AG20443 (cell line): ENCODE measurements around the gene TXNRD1.
"Not testable (repeated sequence)": the region's sequence is repeated elsewhere in the genome, so short reads cannot be mapped to it uniquely, and the experiment has no call there.

Experiments
- DNase-seq: peaks from one replicate; pipeline ENCODE4 v3.0.0; 2012; ENCODE audit warnings: low spot score, mixed read lengths

Gene TXNRD1

DNA sequence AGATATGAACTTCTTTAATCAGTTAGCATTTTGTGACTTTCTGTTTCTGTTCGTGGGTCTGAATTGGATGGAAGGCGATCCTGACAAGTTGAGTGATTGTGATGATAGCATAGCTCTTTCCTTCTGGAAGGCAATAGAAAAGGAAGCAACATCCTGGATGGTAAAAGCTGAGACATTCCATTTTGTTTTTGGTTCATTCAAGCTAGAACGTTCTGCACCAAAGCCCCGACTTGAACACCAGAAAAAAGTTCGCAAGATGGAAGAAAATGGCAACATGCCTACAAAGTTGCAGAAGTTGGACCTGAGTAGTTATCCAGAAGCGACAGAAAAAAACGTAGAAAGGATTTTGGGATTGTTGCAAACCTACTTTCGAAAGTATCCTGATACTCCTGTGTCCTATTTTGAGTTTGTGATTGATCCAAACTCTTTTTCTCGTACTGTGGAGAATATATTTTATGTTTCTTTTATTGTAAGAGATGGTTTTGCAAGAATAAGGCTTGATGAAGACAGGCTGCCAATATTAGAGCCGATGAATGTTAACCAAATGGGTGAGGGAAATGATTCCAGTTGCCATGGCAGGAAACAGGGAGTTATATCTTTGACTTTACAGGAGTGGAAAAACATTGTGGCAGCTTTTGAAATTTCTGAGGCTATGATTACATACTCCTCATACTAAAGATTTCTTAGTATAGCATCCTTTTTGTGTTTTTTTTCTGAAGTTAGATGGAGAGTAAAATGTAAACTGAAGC is 88.9 kb downstream of the TXNRD1 start:
- DNase-seq = no peak

DNA sequence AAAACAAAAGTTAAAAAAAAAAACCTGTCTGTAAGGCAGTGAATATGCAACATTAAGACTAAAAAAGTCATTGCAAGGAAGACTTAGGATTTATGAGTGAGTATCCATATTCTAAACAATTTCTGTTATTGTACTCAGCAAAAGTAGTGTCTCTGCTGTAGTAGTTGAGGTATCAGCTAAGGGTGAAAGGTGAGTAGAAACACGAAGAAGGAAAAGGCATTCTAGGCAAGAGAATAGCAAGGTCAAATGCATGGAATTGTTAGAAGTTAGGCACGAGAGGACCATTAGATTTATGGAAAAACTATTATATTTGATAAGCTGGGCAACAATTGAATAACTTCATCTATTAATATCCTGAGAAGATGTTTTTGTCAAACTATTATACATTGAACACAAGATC is 89.8 kb downstream of the TXNRD1 start:
- DNase-seq = no peak

DNA sequence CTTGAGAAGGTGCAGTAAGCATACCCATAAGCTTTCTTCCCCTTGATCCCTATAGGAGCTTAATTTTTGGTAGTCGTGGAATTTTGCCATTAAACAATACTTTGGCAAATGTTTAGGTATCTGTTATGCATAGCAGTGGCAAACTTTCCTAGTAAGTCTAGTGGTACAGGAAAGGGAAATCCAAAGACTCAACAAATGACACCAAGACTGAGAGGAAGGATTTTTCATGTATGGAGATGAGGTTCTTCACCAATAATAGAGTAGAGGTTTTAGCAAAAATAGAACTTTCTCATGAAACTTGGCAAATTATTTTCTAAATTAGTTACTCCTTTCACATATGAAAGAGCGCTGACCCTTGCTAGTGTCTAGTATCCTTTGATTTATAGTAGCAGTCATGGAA is 90.8 kb downstream of the TXNRD1 start:
- DNase-seq = no peak

DNA sequence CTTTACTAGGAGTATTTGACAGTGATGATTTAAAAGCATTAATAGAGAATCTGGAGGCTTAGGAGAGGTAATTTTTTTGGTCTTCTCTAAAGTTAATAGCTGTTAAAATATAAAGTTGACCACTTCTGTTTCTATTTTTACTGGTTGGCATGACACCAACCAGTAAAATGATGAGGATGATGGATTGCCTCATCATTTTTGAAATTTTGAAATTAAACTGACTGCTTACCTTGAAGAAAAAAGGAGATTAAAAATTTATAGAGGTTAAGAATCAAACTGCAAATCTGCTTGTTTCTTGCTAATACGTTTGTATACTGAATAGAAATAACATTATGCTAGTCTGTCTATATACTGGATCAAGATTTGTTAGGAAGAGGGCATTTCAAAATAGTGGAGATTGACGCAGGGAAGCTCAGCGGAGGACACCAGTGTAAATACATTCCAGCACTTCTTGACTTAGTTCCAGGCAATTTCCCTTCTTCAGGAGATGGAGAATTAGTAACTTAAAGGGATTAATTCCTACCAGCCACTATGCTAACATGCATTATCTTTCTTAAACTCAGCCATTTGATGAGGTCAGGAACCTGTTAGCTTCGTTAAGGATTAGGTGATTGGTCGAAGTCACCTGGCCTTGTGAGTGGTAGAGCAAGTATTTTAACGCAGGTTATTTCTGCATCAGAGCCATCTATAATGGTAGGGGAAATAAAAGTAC is 91.5 kb downstream of the TXNRD1 start:
- no peak for DNase-seq

DNA sequence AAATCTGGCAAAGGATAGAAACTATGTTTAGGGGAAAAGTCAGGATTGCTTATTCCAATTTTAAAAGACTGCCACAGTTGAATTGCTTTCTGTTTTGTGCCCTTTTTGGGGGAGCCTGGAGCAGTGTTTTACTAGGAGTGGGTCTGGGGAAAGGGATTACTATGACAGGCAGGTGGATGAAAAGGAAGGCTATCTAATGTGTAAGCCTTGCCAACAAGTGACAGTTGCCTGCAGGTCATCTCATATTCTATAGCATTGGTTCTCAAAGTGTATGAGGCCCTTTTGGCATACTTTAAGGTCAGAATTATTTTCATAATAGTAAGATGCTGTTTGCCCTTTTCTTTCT is 92.0 kb downstream of the TXNRD1 start:
- DNase-seq = no peak

DNA sequence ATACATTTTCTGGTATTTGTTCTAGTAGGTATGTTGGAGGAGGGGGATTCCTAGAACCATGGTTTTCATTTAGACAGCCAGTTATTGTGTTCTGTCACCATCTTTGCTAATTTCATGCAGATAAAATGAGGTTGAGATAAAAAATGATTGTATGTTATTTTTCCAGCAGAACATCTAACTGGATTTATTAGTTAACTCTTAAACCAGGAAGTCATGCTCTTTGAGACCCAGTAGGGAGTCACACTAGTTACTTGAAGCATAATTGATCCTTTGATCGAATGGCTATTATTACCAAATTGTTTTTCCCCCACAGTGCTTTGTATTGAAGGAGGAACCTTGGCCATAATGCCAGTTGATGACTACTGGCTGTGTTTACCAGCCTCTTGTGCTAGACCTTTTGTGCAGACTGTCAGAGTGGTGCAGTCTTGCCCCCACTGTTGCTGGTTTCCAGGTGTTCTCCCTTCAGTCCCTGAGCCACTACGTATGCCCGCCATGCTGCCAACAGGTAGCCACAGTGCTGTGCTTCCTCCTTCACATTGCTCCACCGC is 93.9 kb downstream of the TXNRD1 start:
- DNase-seq = no peak

DNA sequence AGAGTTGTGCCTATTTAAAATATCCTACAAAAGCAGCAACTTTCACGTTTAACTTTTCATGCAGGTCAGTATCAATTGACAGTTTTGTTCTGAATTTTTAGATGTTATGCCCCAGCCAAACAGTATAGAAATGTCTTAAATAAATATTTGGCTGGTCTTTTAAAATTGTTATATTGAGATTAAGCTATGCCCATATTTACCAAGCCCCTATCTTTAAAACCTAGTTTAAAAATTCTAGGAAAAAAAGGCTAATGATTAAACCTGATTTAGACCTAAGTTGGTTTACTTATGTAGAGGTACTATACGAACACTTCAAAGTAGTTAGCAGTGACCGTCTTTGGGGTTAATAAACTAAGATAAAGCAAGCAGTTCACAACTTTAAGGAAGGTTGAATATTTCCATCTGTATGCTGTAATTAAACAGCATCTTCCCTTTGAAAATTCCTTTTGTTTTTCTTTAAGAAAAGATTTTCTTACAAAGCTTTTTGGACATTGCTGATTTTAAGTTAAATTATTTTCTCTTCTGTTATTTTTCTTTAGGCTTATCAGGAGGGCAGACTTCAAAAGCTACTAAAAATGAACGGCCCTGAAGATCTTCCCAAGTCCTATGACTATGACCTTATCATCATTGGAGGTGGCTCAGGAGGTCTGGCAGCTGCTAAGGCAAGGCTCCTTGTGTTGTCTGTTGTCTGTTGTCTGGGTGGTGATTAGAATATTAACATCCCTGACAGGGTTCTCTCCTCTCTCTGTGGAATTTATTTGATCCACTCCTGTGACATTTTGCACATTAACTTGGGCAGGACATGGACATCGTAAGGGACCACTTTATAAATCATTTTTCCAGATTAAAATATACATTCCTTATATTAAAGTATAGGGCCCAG is 95.4 kb downstream of the TXNRD1 start:
- DNase-seq = no peak

DNA sequence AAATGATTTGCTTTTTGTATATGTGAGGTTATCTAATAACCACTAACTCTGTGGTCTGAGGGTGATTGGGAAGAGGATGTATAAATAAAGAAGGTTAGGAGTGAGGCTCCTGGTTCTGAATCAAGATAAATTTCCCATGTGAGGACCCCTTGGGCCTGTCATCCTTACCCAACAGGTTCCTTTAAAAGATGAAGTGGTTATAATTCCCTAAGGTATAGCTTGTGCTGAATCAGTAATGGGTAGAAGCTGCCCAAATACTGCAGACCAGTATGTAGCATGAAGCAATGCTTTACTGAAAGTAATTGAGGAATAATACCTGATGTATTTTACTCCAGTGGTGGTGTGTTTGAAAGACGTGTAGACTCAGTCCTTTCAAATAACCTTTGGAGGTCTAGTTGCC is 96.6 kb downstream of the TXNRD1 start:
- no peak for DNase-seq

DNA sequence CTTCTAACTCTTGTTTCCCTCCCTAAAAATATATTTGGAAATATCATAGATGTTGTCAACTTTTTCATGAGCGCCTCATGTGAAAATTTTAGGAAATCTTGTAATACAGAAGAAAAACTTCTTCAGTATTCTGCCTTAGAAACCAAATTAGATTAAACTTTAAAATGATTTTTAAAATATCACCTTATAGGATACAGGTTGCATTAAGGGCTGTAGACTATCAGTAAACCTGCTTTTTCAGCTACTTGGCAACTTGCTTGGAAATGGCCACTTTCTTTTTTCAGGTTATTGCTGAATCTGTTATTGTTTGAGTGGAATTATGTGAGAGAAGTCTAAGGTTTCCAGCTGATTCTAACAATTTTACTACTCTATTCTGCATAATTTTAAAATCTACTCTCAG is 97.1 kb downstream of the TXNRD1 start:
- DNase-seq = no peak

DNA sequence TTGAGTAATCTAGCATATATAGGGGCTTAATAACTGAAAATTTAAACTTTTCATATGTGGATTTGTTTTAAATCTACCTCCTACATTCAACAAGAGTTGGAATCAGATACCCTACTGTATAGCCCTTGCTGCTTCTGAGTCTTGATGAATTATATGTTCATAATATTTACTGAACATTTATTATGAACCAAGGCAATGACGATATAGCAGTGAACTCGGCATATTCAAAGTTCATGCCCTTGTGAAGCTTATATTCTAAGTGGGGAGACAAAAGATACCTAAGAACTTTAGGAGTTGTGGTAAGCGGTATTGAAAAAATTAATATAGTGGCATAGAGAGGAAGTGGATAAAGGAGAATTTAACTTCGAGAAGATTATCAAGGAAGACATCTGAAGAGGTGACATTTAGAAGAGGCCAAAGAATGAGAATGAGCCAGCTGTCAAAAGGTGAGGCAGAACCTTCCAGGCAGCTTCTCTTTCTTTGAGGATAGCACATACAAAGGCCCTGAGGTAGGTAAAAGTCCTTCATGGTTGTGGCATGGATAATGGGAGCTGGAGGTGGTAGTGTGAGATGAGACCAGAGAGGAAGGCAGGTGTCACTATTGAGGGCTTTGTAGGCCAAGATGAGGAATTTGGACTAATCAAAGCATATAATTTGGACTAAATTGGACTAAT is 98.1 kb downstream of the TXNRD1 start:
- DNase-seq = no peak

DNA sequence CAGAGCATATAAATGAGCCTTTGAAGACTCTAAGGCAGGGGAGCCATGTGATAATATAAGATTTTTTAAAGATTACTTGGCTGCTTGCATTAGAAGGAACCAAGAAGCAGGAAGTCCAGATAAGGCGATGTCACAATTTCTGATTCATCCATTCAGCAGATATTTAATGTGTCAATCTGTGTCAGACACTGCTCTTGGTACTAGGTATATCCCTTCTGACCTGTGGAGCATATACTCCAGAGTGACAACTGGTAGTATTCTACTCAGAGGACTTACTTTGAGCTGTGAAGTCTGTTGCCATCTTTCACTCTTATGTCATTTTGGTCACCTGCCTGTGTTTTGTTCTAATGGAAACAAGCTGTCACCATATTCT is 98.6 kb downstream of the TXNRD1 start:
- no peak for DNase-seq

DNA sequence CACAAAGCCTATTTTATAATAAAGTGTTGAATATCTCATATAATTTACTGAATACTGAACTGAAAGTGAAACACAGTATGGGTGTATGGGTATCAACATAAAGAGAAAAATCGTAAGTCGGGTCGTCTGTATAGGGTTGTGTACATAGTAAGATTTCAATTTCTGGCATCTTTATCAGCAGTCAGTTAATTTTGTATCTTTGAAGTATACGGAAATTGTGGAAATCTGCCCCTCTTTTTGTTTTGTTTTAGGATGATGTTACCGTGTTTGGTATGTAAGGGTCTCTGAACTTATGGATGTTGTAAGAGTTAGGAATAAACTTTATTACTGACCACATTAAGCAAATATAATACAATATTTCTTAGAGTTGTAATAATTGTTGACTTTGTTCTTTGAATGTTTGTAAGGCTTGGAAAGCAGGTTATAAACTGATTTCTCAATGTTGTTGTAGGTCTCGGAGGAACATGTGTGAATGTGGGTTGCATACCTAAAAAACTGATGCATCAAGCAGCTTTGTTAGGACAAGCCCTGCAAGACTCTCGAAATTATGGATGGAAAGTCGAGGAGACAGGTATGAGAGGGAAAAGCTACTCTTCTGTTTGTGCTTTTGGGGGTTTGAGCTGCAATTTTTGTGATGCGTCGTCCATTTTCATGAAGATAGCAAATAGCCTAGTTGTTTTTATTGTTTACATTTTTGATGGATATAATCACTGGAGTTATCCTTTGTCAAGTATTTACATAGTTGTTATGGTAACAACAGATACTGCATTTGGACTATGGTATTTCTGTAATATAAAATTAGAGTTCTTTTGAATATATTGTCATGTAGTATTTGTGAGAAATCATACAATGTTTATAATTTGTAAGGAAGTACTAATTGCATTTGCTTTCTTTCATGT is 100.0 kb downstream of the TXNRD1 start:
- no peak for DNase-seq

DNA sequence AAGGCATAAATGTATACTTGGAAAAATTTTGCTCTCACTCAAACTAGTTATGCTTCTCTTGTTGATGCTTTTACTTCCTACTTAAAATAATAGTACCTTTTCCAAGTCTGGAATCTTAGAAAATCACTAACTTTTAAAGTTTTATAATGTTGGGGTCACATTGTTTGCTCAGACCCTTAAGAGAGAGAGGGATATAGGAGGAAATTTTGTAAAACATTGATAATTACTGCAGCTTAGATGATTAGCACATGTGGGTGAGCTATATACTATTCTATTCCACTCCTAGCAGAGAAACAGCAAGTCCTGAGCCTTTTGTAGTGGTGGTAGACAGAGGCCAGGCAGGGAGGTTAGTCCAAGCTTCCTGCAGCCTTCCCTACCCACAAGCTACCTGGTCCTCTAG is 101.4 kb downstream of the TXNRD1 start:
- no peak for DNase-seq

DNA sequence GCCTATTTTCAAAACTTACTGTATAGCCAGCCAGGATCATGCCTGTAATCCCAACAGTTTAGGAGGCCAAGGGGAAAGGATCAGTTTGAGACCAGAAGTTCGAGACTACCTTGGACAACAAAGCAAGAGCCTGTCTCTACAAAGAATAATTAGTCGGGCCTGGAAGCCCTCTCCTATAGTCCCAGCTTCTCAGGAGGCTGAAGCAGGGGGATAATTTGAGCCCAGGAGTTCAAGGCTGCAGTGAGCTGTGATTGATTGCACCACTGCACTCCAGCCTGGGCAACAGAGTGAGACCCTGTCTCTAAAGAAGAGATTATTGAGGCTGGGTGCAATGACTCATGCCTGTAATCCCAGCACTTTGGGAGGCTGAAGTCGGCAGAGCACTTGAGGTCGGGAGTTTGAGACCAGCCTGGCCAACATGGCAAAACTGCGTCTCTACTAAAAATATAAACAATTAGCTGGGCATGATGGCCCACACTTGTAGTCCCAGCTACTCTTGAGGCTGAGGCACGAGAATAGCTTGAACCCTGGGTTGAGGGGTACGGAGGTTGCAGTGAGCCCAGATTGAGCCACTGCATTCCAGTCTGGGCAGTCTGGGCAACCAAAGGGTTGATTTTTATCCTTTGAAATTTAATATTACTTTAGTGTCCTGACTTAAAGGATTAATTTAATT is 102.1 kb downstream of the TXNRD1 start:
- no peak for DNase-seq

DNA sequence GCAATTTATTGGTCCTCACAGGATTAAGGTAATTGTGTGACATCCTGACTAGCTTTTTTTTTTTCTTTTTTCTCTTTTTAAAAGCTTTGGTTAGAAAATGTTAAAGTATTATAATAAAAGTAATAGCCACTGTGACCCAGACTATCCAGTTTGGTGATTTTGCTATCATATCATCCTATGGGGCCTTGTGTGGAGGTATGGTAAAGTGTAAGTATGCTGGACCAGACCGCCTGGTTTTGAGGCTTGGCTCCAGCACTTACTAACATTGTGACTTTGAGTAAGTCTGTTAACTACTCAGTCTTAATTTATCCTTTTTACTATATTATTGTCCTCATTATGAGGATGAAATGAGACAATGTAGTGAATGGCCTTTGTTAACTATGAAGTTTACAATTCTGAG is 103.4 kb downstream of the TXNRD1 start:
- no peak for DNase-seq

DNA sequence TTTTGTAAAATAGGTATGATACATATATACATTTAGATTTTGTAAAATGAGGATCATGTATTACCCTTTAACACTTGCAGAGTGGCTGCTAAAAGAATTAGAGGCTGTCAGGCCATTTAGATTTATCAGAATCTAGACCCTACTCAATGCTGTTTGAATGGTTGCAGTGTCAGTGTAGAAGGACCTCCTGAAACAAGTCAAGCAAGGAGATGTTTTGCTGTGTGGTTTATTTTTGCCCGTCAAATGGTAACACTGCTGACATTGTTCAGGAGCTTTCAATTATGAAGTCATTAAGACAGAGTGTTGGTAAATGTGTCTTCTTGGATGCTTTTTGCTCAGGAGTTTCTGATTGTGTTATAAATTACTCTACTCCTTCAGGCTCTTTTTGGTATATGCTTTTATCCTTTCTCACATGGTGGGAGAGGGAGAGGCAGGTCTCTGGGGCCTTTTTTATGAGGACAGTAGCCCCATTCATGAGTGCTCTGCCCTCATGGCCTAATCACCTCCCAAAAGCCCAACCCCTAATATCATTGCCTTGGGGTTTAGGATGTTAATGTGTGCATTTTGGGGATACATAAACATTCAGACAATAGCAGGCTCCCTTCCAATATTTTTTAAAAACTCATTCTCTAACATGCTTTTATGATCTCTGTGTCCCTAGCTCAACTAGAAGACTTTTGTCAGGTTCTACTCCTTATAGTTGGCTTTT is 104.5 kb downstream of the TXNRD1 start:
- no peak for DNase-seq

DNA sequence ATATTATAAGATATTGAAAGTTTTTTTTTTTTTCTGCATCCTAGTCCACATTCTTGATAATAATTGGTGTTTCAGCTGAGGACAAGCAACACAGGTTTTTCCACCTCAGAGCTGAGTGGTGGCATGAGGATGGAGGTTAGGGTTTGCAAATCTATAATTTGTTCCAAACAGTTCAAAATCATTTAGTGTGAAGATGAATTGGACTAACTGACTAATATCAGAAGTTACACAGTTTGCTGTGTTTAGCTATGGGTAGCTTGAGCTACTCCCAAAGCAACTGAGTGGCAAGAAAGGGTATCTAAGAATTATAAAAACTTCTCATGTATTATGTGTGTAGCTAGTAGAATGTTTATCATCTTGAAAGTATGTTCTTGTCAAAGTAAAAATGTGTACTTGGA is 105.0 kb downstream of the TXNRD1 start:
- no peak for DNase-seq

DNA sequence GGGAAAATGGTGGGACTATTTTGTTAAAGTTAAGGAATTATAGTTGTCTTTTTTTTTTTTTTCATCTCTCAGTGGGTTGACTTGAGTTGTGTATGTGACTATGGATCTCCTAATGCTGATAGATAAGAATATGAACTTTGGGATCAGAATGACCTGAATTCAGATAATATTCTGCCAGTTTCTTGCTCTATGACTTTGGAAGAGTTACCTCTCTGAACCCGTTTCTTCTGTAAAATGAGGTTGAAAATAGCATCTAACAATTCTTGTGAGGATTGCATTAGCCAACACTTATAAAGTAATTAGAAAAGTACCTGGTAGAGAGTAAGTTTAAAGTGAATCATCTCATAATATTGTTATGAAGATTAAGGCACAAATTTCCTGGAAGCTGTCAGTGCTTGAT is 106.4 kb downstream of the TXNRD1 start:
- DNase-seq = no peak

DNA sequence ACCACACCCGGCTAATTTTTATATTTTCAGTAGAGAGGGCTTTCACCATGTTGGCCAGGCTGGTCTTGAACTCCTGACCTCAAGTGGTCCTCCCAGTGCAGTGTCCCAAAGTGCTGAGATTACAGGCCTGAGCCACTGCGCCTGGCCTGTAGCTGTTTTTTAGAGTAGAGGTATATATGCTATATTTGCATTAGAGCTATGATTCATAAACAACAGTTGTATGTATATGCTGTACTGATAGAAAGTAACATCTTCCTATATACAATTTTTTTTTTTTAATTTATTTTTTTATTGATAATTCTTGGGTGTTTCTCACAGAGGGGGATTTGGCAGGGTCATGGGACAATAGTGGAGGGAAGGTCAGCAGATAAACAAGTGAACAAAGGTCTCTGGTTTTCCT is 107.0 kb downstream of the TXNRD1 start:
- not testable (repeated sequence) for DNase-seq

DNA sequence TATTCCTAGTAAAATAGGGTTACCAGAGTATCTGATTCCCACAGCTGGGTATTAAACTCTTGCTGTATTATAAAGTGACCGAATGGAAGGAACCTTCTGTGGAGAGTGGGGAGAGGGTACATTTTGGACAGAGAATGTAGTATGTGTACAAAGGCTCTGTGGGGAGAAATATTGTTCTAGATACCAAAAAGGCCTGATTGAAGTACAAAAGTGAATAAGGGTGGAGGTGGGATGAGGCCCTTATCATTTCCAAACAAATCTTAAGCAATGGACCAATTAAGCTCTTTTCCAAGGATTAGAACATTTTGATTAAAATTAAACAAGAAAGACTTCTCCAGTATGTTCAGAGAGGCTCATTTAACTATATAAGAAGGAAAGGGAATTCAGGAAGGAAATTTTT is 108.3 kb downstream of the TXNRD1 start:
- DNase-seq = no peak
